Thyroid gland (tissue), 4 donors: Measurements from ENCODE around the gene KSR1. TPM values are rescaled to one million over a fixed set of nuclear protein-coding genes. Genes with fewer than 3 reads are reported as not detected.
"Not testable (repeated sequence)": the region's sequence is repeated elsewhere in the genome, so short reads cannot be mapped to it uniquely, and the experiment has no call there.

Source experiments
- DNase-seq, 2 donors: peaks; one replicate each; pipeline ENCODE4 v3.0.0-alpha.2; 2019
- H3K27ac ChIP-seq, 3 donors: fragments of 200-600 bp; sonication (generic); 1 replicate in 2 of 3; 2 replicates in 1 of 3; pipeline ENCODE4 v1.5.1; 2016 to 2019; ENCODE audit warnings: mild to moderate bottlenecking in 1 of 3, moderate library complexity in 1 of 3
- H3K27me3 ChIP-seq: fragments of 200-600 bp; sonication (generic); one replicate; pipeline ENCODE4 v1.5.1; 2019
- H3K36me3 ChIP-seq, 2 donors: fragments of 200-600 bp; sonication (generic); one replicate each; pipeline ENCODE4 v1.5.1; 2016 to 2019
- H3K4me1 ChIP-seq, 2 donors: fragments of 200-600 bp; sonication (generic); one replicate each; pipeline ENCODE4 v1.5.1; 2017 to 2019
- H3K4me3 ChIP-seq, 3 donors: fragments of 200-600 bp; sonication (generic); replicated peaks in 1 of 3; 1 replicate in 2 of 3; 2 replicates in 1 of 3; pipeline ENCODE4 v1.5.1; 2016; ENCODE audit warnings: mild to moderate bottlenecking in 1 of 3
- H3K9me3 ChIP-seq: fragments of 200-600 bp; sonication (generic); one replicate; pipeline ENCODE4 v1.5.1; 2017
- POLR2A ChIP-seq, 2 donors: fragments of 450-650 bp; IDR thresholded peaks; one replicate each; pipeline ENCODE4 v1.6.1; 2017; ENCODE audit warnings: antibody characterized with exemption in 2 of 2, mild to moderate bottlenecking in 2 of 2, moderate library complexity in 1 of 2
- WGBS, 2 donors: methylation state at CpG; one replicate each; pipeline ENCODE4 v1.1.5; 2017; 5-methylcytosine and 5-hydroxymethylcytosine counted together
- intact Hi-C: fragments of 100-400 bp; cut with DNase I; formaldehyde crosslinking; loops from one replicate; pipeline ENCODE4 v1.15.1; 2023
- total RNA-seq, 4 donors: library from RNA; depleted of rRNA; stranded (reverse); fragments of >200 nt; gene quantifications; one replicate each; pipeline ENCODE4 v1.2.3, GENCODE V29; 2016
- TF ChIP-seq, protein P1 (sequence below), 6 experiments: fragments of 200-600 bp in 3 of 6; fragments of 450-650 bp in 3 of 6; sonication (generic) in 3 of 6; IDR thresholded peaks; one replicate each; pipeline ENCODE4 v1.5.1; 2016 to 2019; ENCODE audit warnings: antibody characterized with exemption in 6 of 6, mild to moderate bottlenecking in 2 of 6, inconsistent platforms in 1 of 6, moderate library complexity in 1 of 6

KSR1 gene
- total RNA-seq, 4 donors from 2014 or later: 35.9 to 75.5 (median 67.7) TPM

DNA sequence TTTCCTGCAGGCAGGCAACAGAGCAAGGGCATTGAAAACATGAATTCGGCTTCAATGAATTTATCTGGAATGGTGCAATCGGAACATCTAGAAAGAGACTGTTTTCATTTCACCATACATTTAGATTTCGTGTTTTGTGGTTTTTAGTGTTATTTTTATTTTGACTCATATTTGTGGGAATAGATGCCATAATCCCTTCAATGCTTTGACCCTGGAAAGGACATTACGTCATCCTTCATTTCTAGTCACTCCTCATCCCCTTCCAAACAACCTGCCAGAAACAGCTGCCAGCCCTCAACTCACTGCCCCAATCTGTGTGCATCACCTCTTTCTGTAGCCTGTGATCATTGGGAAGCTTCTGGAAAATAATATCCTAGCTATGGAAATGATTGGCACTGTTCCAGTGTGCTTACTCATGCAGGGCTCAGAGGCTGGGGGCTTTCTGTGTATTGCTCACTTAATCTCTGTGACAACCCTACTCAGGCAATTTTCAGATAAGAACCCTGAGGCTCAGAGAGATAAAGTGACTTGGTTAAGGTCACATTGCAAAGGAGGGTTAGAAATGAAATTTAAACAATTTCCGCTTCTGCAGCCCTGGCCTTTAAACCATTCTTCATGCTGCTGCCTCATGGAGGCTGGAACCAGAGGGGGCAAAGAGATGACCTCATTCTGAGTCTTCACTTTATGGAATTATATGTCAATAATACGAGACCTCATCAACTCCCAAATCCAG is 9.5 kb upstream of the KSR1 start:
- no peaks in the 10 kb centered on the region for H3K4me1 ChIP-seq
- no peak overlapping the region for H3K27ac ChIP-seq
- 86 to 88% methylated on average over 6 of the region's 6 CpGs for WGBS, 2 donors
- no peak for TF ChIP-seq POLR2A (IDR thresholded peaks at IDR 0.05)
- TF ChIP-seq, protein P1, sequence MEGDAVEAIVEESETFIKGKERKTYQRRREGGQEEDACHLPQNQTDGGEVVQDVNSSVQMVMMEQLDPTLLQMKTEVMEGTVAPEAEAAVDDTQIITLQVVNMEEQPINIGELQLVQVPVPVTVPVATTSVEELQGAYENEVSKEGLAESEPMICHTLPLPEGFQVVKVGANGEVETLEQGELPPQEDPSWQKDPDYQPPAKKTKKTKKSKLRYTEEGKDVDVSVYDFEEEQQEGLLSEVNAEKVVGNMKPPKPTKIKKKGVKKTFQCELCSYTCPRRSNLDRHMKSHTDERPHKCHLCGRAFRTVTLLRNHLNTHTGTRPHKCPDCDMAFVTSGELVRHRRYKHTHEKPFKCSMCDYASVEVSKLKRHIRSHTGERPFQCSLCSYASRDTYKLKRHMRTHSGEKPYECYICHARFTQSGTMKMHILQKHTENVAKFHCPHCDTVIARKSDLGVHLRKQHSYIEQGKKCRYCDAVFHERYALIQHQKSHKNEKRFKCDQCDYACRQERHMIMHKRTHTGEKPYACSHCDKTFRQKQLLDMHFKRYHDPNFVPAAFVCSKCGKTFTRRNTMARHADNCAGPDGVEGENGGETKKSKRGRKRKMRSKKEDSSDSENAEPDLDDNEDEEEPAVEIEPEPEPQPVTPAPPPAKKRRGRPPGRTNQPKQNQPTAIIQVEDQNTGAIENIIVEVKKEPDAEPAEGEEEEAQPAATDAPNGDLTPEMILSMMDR (IDR thresholded peaks at IDR 0.05): no peak
- no peak overlapping the region for H3K4me3 ChIP-seq
- H3K36me3 ChIP-seq: no peaks in the 10 kb centered on the region
- no peak for DNase-seq
- H3K27me3 ChIP-seq: no peaks in the 10 kb centered on the region
- no peaks in the 10 kb centered on the region for H3K9me3 ChIP-seq
- intact Hi-C loops: loop anchor here (5.0 kb wide), 1 partner anchor 89 kb away; no protein-coding TSS in a partner anchor

DNA sequence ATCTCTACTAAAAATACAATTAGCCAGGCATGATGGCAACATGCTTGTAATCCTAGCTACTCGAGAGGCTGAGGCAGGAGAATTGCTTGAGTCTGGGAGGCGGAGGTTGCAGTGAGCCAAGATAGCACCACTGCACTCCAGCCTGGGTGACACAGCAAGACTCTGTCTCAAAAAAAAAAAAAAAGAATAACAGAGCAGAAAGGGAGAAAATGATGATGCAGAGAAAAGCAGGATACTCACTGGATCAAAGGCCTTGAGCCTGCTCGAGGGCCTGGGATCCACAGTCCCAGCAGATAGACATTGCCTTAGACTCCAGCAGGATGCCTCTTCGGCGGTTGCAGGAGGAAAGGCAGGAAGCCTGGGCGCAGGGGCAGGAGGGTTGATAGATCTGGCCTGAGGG is 7.7 kb upstream of the KSR1 start:
- H3K36me3 ChIP-seq, DNase-seq, H3K27me3 ChIP-seq, H3K27ac ChIP-seq, H3K9me3 ChIP-seq, H3K4me1 ChIP-seq, H3K4me3 ChIP-seq: not testable (repeated sequence)
- WGBS, 2 donors: 89% methylated on average over 6 of the region's 6 CpGs
- intact Hi-C loops: loop anchor here (5.0 kb wide), 1 partner anchor 91 kb away; no protein-coding TSS in a partner anchor

DNA sequence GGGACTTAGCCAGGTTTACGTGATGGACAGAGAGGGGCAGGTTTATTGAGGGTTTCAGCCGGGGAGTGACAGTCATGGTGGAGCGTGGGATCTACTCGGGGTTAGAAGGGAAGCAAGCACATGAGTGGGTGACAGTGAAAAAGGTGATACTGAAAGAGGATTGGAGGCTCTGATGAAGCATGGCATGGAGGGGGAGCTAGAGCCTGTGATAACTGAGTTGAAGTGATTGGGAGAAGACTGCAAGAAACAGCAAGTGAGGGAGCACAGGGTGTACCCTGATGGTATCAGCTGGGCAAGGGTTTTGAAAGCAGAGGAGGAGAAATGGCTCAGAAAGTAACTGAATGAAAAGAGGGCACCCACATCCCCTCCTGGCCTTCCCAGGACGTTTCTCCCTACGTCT is 6.7 kb upstream of the KSR1 start:
- DNase-seq: no peak
- intact Hi-C loops: loop anchor here (5.0 kb wide), 1 partner anchor 92 kb away; no protein-coding TSS in a partner anchor
- H3K4me1 ChIP-seq: no peaks in the 10 kb centered on the region
- H3K4me3 ChIP-seq: no peak overlapping the region
- no peak overlapping the region for H3K27ac ChIP-seq
- H3K9me3 ChIP-seq: no peaks in the 10 kb centered on the region
- TF ChIP-seq, protein P1 (IDR thresholded peaks at IDR 0.05): no peak
- no peak for TF ChIP-seq POLR2A (IDR thresholded peaks at IDR 0.05)
- no peaks in the 10 kb centered on the region for H3K36me3 ChIP-seq
- H3K27me3 ChIP-seq: no peaks in the 10 kb centered on the region
- WGBS, 2 donors: 78 to 82% methylated on average over 6 of the region's 6 CpGs

DNA sequence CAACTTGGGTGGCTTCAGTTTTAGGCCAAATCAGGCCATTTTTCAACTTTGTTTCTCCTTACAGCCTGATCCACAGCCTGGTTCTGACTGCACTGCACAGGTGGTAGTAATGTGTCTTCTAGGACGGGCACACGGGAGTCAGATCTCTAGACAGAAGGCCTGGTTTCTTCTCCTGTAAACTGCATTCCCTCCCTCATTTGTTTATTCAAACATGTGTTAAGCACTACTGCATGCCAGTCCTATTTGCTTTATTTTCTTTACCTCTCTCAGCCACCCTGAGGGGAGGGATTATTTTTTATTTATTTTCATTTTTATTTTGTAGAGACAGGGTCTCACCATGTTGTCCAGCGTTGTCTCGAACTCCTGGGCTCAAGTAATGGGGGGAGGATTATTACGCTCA is 6.3 kb upstream of the KSR1 start:
- no peak overlapping the region for H3K27ac ChIP-seq
- H3K4me3 ChIP-seq: no peak overlapping the region
- 93 to 94% methylated on average over 5 of the region's 5 CpGs for WGBS, 2 donors
- TF ChIP-seq, protein P1 (IDR thresholded peaks at IDR 0.05): no peak
- TF ChIP-seq POLR2A (IDR thresholded peaks at IDR 0.05): no peak
- H3K36me3 ChIP-seq: no peaks in the 10 kb centered on the region
- no peak for DNase-seq
- no peaks in the 10 kb centered on the region for H3K27me3 ChIP-seq
- H3K9me3 ChIP-seq: no peaks in the 10 kb centered on the region
- H3K4me1 ChIP-seq: no peaks in the 10 kb centered on the region
- intact Hi-C loops: loop anchor here (5.0 to 10.0 kb wide), 2 partner anchors 93 to 145 kb away; no protein-coding TSS in a partner anchor

DNA sequence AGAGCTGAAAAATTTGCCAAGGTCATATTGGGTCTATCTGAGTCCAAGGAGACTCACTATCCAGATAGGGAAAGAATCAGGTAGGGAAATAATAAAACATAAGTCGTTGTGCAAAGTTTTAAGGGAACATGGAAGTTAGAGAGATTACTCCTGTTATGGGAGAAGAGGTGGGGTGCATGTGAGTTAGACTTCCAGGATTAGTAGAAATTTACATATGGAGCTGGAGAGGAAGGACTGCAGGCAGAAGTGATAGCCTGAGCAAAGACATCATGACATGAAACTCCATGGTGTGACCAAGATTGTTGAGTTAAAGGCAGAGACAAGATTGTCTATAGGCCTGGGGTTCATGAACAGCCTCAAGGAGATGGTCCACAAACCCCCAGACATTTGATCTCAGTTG is 5.8 kb upstream of the KSR1 start:
- Histone ChIP-seq H3K27ac (no peak overlapping the region), H3K4me1 (peaks cover 0 to 2% of the 10 kb centered on the region in 2 donors), H3K9me3 (no peaks in the 10 kb centered on the region), H3K36me3 (no peaks in the 10 kb centered on the region), H3K27me3 (no peaks in the 10 kb centered on the region), H3K4me3 (no peak overlapping the region)
- intact Hi-C loops: loop anchor here (10.0 kb wide), 1 partner anchor 144 kb away; no protein-coding TSS in a partner anchor
- no peak for DNase-seq
- WGBS, 2 donors: 90 to 95% methylated on average over 1 of the region's 1 CpG
- no peak for TF ChIP-seq POLR2A (IDR thresholded peaks at IDR 0.05)
- TF ChIP-seq, protein P1 (IDR thresholded peaks at IDR 0.05): no peak
